ENCODE measurements around the gene MAD1L1. TPM values are rescaled to one million over a fixed set of nuclear protein-coding genes. Genes with fewer than 3 reads are reported as not detected.

Gene MAD1L1
- total and polyA plus RNA-seq, 8 donors = 12.8 to 469 (median 27.3) TPM

DNA sequence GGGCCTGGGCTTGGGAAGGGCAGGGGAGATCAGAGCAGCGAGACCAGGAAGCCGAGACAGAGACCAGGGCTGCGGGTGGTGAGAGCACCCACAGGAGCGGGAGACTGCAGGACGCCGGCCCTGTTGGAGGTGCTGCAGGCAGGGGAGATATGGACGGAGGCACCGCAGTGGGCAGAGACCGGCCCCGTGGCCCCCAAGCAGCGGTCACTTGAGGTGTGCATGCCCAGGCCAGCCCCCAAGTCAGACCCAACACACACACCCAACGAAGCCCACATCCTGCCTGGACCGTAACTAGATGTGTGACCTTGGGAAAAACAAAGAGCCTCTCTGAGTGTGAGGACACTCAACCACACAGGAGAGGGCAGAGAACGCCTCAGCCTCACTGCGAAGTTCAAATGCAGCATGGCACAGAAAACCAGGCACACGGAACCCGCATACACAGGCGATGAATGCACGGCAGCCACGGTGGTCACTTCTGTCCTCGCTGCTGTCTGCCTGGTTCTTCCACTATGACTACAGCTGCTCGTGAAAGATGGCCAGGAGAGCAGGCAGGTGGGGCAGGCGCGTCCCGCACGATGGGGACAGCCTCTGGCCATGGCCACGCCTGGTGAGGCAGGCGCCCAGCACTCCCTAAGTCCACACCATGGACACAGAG, 214.7 kb downstream of the MAD1L1 start:
- DNase-seq = no peak
- TF ChIP-seq POLR2A (IDR thresholded peaks at IDR 0.05) (no peak), POLR2AphosphoS5 (IDR thresholded peaks at IDR 0.05) (no peak), EP300 (IDR thresholded peaks at IDR 0.05) (no peak)
- TF ChIP-seq, protein P1, sequence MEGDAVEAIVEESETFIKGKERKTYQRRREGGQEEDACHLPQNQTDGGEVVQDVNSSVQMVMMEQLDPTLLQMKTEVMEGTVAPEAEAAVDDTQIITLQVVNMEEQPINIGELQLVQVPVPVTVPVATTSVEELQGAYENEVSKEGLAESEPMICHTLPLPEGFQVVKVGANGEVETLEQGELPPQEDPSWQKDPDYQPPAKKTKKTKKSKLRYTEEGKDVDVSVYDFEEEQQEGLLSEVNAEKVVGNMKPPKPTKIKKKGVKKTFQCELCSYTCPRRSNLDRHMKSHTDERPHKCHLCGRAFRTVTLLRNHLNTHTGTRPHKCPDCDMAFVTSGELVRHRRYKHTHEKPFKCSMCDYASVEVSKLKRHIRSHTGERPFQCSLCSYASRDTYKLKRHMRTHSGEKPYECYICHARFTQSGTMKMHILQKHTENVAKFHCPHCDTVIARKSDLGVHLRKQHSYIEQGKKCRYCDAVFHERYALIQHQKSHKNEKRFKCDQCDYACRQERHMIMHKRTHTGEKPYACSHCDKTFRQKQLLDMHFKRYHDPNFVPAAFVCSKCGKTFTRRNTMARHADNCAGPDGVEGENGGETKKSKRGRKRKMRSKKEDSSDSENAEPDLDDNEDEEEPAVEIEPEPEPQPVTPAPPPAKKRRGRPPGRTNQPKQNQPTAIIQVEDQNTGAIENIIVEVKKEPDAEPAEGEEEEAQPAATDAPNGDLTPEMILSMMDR (IDR thresholded peaks at IDR 0.05) = no peak
- whole genome bisulfite sequencing, 5 donors = 85 to 90% (median 89%) methylated on average over 20 to 28 of the region's 28 CpGs

DNA sequence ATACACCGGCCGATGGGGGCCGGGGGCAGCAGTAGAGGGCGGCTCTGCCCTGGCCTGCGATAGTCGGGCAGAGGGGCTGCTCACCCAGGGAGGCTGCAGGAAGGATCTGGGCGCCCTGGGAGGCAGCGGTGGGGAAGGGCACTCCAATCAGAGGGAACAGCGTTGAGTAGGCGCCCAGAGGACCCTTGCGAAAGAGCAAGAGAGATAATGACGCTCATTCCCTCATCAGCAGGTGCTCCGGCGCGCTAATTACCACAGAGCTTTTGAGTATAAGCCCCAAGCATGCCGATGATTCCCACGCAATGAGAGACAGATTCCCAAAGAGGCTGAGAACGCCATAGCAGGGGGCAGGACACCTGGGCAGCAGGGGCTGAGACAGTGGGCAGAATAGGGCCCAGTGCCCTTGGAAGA, 215.3 kb downstream of the MAD1L1 start:
- Histone ChIP-seq H3K9me3 (no peaks in the 10 kb centered on the region), H3K36me3 (peaks cover 0 to 19% (median 14%) of the 10 kb centered on the region in 4 donors), H3K27ac (no peak overlapping the region), H3K4me3 (no peak overlapping the region), H3K4me1 (peaks cover 6 to 31% (median 19%) of the 10 kb centered on the region in 4 donors), H3K27me3 (no peaks in the 10 kb centered on the region)
- no peak for DNase-seq
- no peak for TF ChIP-seq POLR2AphosphoS5 (IDR thresholded peaks at IDR 0.05)
- no peak for TF ChIP-seq EP300 (IDR thresholded peaks at IDR 0.05)
- TF ChIP-seq, protein P1 (IDR thresholded peaks at IDR 0.05) = no peak
- TF ChIP-seq POLR2A (IDR thresholded peaks at IDR 0.05) = no peak
- 96 to 98% (median 96%) methylated on average over 18 of the region's 18 CpGs for WGBS, 5 donors
- intact Hi-C loops (cut with DNase I; ENCODE audit: low total_unique reads) = no loop called here

More for the DNA sequence above, 214.7 kb downstream of the MAD1L1 start:
- Histone ChIP-seq H3K36me3 (peaks cover 0 to 14% (median 12%) of the 10 kb centered on the region in 4 donors), H3K4me3 (no peak overlapping the region), H3K27ac (no peak overlapping the region), H3K27me3 (no peaks in the 10 kb centered on the region), H3K4me1 (peaks cover 6 to 28% (median 16%) of the 10 kb centered on the region in 4 donors), H3K9me3 (no peaks in the 10 kb centered on the region)
- intact Hi-C loops (cut with DNase I; ENCODE audit: low total_unique reads) = no loop called here

DNA sequence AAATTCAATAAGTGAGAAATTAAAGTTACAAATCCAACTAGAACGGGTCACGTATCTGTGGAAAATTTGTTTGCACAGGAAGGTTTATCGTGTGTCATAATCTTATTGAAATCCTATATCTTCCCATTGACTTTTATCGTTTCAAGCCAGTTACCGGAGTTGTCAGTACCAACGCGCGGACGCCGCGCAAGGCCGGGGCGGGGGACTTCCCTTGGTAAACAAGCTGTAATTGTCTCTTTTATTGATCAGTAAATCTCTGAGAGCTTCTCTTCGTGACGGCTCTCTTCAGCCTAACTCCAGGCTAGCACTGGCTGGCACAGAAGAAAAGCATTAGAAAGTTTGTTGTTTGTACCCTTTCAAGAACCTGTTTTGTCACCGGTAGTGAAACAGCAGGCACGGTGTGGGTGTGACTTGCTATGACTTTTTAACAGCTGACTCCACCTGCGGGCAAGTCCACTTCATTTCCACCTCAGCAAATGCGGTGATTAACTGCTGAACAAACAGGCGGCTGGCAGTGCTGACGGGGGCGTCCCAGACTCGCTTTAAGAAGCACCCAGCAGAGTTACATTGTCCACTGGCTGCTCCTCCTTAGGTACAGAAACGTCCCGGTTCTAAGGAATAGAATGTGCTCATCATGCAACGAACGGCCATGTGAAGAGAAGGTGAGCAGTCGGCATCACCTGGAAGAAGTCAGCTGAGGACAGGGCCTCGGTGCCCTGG, 215.8 kb downstream of the MAD1L1 start:
- peaks cover 0 to 24% (median 14%) of the 10 kb centered on the region in 4 donors for H3K36me3 ChIP-seq
- intact Hi-C loops (cut with DNase I; ENCODE audit: low total_unique reads) = no loop called here
- no peaks in the 10 kb centered on the region for H3K27me3 ChIP-seq
- TF ChIP-seq, protein P1 (IDR thresholded peaks at IDR 0.05) = no peak
- TF ChIP-seq EP300 (IDR thresholded peaks at IDR 0.05) (no peak), POLR2AphosphoS5 (IDR thresholded peaks at IDR 0.05) (no peak)
- no peaks in the 10 kb centered on the region for H3K9me3 ChIP-seq
- WGBS, 5 donors = 86 to 91% (median 89%) methylated on average over 29 of the region's 29 CpGs
- H3K4me1 ChIP-seq = peaks cover 6 to 31% (median 19%) of the 10 kb centered on the region in 4 donors
- DNase-seq = no peak
- no peak overlapping the region for H3K27ac ChIP-seq
- no peak overlapping the region for H3K4me3 ChIP-seq

DNA sequence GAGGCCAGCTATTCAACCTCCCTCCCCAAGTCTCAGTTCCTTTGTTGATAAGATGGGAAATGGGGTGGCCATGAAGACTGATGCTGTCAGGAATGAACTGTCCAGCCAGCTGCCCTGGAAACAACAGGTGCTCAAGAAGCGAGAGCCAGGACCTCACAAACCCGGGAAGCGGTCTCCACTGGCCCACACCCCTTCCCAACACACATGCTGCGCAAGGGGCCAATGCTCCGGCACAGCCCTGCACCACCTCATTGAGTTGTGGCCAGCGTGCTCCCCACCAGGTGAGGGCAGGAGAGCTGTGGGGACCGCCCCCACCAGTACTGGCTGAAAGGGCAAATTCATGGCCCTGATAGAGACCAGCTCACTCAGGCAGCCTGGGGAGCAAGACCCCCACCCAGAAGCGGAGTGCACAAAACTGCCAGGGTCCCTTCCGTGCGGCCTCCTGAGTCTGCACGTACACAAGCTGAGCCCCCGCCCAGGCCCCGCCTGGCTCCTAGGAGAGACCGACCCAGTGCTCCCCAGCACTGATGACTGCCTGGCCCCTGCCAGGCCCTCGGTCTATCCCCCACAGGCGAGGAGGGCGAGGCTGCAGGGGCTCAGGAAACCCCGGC, 216.6 kb downstream of the MAD1L1 start:
- H3K4me1 ChIP-seq = peaks cover 6 to 31% (median 19%) of the 10 kb centered on the region in 4 donors
- no peak overlapping the region for H3K27ac ChIP-seq
- intact Hi-C loops (cut with DNase I; ENCODE audit: low total_unique reads) = no loop called here
- H3K36me3 ChIP-seq = peaks cover 0 to 24% (median 14%) of the 10 kb centered on the region in 4 donors
- TF ChIP-seq POLR2AphosphoS5 (IDR thresholded peaks at IDR 0.05) (no peak), POLR2A (IDR thresholded peaks at IDR 0.05) (no peak), EP300 (IDR thresholded peaks at IDR 0.05) (no peak)
- TF ChIP-seq, protein P1 (IDR thresholded peaks at IDR 0.05) = no peak
- no peak for DNase-seq
- no peaks in the 10 kb centered on the region for H3K27me3 ChIP-seq
- WGBS, 5 donors = 95 to 98% (median 97%) methylated on average over 12 to 18 of the region's 18 CpGs
- no peaks in the 10 kb centered on the region for H3K9me3 ChIP-seq
- no peak overlapping the region for H3K4me3 ChIP-seq
